ENCODE data around the gene DENND1A.
"Not testable (repeated sequence)": the region's sequence is repeated elsewhere in the genome, so short reads cannot be mapped to it uniquely, and the experiment has no call there.

DENND1A gene

DNA sequence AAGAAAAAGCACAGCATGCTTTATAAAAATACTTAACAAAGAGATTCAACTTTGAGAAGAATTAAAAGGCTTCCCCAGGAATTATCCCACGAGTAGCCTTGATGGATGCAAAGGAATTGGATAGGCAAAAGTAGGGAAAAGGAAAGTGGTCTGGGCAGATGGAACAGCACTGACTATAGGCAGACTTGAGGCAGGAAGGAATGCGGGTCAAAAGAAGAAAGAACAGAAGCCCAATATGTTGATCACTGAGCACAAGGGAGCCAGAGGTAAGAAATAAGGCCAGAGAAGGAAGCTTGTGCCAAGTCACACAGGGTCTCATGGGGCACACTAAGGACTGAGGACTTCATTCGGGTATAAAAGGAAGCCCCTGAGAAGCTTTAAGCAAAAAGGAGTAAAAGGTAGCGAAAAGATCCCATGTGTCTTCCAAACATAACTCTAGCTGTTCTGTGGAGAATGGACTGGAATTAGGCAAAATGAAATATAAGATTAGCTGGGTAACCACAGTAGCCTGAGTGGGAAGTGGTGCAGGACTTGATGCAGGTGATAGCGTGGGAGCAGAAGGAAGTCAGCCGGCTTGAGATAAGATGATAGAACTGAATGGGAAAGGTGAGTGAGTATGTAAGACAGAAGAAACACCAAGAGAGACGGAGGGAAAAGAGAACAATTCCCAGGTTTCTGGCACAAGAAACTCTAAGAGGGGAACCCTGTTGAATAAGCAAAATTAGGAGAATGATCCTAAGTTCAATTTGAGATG lies 106.6 kb downstream of the DENND1A start:
- H3K4me3 ChIP-seq (ENCODE audit: control insufficient read depth, low read depth, low read length), result no peak overlapping the region
- TF ChIP-seq, protein P1, sequence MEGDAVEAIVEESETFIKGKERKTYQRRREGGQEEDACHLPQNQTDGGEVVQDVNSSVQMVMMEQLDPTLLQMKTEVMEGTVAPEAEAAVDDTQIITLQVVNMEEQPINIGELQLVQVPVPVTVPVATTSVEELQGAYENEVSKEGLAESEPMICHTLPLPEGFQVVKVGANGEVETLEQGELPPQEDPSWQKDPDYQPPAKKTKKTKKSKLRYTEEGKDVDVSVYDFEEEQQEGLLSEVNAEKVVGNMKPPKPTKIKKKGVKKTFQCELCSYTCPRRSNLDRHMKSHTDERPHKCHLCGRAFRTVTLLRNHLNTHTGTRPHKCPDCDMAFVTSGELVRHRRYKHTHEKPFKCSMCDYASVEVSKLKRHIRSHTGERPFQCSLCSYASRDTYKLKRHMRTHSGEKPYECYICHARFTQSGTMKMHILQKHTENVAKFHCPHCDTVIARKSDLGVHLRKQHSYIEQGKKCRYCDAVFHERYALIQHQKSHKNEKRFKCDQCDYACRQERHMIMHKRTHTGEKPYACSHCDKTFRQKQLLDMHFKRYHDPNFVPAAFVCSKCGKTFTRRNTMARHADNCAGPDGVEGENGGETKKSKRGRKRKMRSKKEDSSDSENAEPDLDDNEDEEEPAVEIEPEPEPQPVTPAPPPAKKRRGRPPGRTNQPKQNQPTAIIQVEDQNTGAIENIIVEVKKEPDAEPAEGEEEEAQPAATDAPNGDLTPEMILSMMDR (conservative IDR thresholded peaks at IDR 0.05; ENCODE audit: control insufficient read depth, insufficient read depth, low read depth, low read length), result no peak
- DNase-seq (ENCODE audit: low read depth), result no peak

DNA sequence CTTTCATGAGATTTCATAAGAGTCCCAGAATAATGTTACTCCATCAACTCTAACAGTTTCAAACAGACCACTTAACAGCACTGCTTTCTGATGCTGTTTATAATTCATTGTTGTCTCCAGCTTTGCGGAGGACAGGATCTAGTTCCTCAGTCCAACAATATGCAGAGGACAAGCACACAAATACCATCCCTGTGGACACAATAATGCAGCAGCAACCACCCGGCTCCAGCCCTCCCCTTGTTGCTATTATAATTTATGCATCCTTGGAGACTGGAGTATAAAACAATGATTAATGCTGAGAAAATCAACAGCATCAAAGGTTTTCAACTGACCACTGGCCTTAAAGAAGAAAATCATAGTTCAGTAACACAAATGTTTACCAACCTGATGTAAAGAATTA lies 108.3 kb downstream of the DENND1A start:
- H3K4me3 ChIP-seq (ENCODE audit: control insufficient read depth, low read depth, low read length), result no peak overlapping the region
- no peak for DNase-seq (ENCODE audit: low read depth)
- TF ChIP-seq, protein P1 (conservative IDR thresholded peaks at IDR 0.05; ENCODE audit: control insufficient read depth, insufficient read depth, low read depth, low read length), result no peak

- no peak for DNase-seq (ENCODE audit: low read depth)
- TF ChIP-seq, protein P1 (conservative IDR thresholded peaks at IDR 0.05; ENCODE audit: control insufficient read depth, insufficient read depth, low read depth, low read length), result no peak
- no peak overlapping the region for H3K4me3 ChIP-seq (ENCODE audit: control insufficient read depth, low read depth, low read length)
These were observed 109.8 kb downstream of the DENND1A start for GRCh38 chr9:123820139-123820538.

- no peak for DNase-seq (ENCODE audit: low read depth)
- TF ChIP-seq, protein P1 (conservative IDR thresholded peaks at IDR 0.05; ENCODE audit: control insufficient read depth, insufficient read depth, low read depth, low read length), result no peak
- no peak overlapping the region for H3K4me3 ChIP-seq (ENCODE audit: control insufficient read depth, low read depth, low read length)
These were observed 113.0 kb downstream of the DENND1A start for GRCh38 chr9:123816817-123817472.

- not testable (repeated sequence) for H3K4me3 ChIP-seq (ENCODE audit: control insufficient read depth, low read depth, low read length); DNase-seq (ENCODE audit: low read depth)
These were observed 114.1 kb downstream of the DENND1A start for GRCh38 chr9:123815856-123816255.

- TF ChIP-seq, protein P1 (conservative IDR thresholded peaks at IDR 0.05; ENCODE audit: control insufficient read depth, insufficient read depth, low read depth, low read length), result no peak
These were observed 115.4 kb downstream of the DENND1A start for GRCh38 chr9:123814496-123814895.

DNA sequence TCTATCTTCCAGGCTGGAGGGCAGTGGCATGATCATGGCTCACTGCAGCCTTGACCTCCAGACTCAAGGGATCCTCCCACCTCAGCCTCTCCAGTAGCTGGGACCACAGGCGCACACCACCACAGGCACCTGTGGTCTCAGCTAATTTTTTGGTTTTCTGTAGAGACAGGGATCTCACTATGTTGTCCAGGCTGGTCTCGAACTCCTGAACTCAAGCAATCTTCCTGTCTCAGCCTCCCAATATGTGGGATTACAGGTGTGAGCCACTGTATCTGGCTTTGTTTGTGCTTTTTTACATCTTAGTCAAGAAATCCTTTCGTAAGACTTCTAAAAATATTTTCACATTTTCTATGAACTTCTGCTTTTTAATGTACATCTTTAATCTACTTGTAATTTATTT lies 116.9 kb downstream of the DENND1A start:
- no peak for DNase-seq (ENCODE audit: low read depth)
- TF ChIP-seq, protein P1 (conservative IDR thresholded peaks at IDR 0.05; ENCODE audit: control insufficient read depth, insufficient read depth, low read depth, low read length), result no peak
- H3K4me3 ChIP-seq (ENCODE audit: control insufficient read depth, low read depth, low read length), result no peak overlapping the region

More at GRCh38 chr9:123814496-123814895, 115.4 kb downstream of the DENND1A start:
- H3K4me3 ChIP-seq (ENCODE audit: control insufficient read depth, low read depth, low read length), result no peak overlapping the region
- DNase-seq (ENCODE audit: low read depth), result no peak
